SK-N-SH (cell line): ENCODE results near the gene DEFB129. TPM values are rescaled to one million over a fixed set of nuclear protein-coding genes. Genes with fewer than 3 reads are reported as not detected.

Experiments used
- CTCF ChIA-PET: fragments of 300-600, 350-600 bp; formaldehyde crosslinking; extraction: SDS; loops from one replicate; lab custom pipeline; 2021; lab: Yijun Ruan, JAX
- POLR2A ChIA-PET: fragments of 350-600 bp; sonication (Branson Sonifier 250); formaldehyde crosslinking; extraction: SDS; loops from one replicate; lab custom pipeline; 2020; ENCODE audit warnings: antibody characterized with exemption, inconsistent platforms; lab: Yijun Ruan, JAX
- DNase-seq: peaks from one replicate; pipeline ENCODE4 v3.0.0; 2012
- H2AFZ ChIP-seq: fragments of 200-600 bp; sonication (generic); 2 replicates; pipeline ENCODE4 v1.8.1; 2016; ENCODE audit warnings: antibody characterized with exemption, mild to moderate bottlenecking, low read depth
- H3F3A ChIP-seq: fragments of 200-600 bp; sonication (generic); replicated peaks from 2 replicates; pipeline ENCODE3; 2016; ENCODE audit warnings: antibody characterized with exemption, mild to moderate bottlenecking; ENCODE audit not compliant: insufficient read depth
- H3K27ac ChIP-seq, 2 experiments: fragments of 200-500 bp in 1 of 2; fragments of 200-600 bp in 1 of 2; sonication (Bioruptor generic) in 1 of 2; sonication (generic), shearing (Covaris generic) in 1 of 2; 2 replicates each; pipeline versions ENCODE4 v1.5.1 to v1.6.1; 2014 to 2016; ENCODE audit warnings: low read depth in 2 of 2, inconsistent platforms in 1 of 2, low read length in 1 of 2, mild to moderate bottlenecking in 1 of 2, mixed read lengths in 1 of 2
- H3K27me3 ChIP-seq: fragments of 200-600 bp; sonication (generic), shearing (Covaris generic); 2 replicates; pipeline ENCODE4 v1.6.1; 2016; ENCODE audit warnings: mixed run types; ENCODE audit not compliant: insufficient read depth
- H3K36me3 ChIP-seq, 2 experiments: fragments of 200-500 bp in 1 of 2; fragments of 200-600 bp in 1 of 2; sonication (Bioruptor generic) in 1 of 2; sonication (generic) in 1 of 2; replicated peaks in 1 of 2; 2 replicates each; pipeline versions ENCODE3 to v1.5.1; 2014 to 2016; ENCODE audit warnings: low read length in 1 of 2, mild to moderate bottlenecking in 1 of 2; ENCODE audit not compliant: insufficient read depth in 2 of 2, control insufficient read depth in 1 of 2
- H3K4me1 ChIP-seq, 2 experiments: fragments of 200-500 bp in 1 of 2; fragments of 200-600 bp in 1 of 2; sonication (Bioruptor generic) in 1 of 2; sonication (generic), shearing (Covaris generic) in 1 of 2; 2 replicates each; pipeline versions ENCODE4 v1.5.1 to v1.6.1; 2014 to 2016; ENCODE audit warnings: low read depth in 1 of 2, low read length in 1 of 2, mixed run types in 1 of 2; ENCODE audit not compliant: insufficient read depth in 2 of 2, control insufficient read depth in 1 of 2
- H3K4me2 ChIP-seq: fragments of 200-600 bp; sonication (generic), shearing (Covaris generic); 2 replicates; pipeline ENCODE4 v1.6.1; 2017; ENCODE audit warnings: mixed run types
- H3K4me3 ChIP-seq, 2 experiments: fragments of 200-500 bp in 1 of 2; fragments of 200-600 bp in 1 of 2; sonication (Bioruptor generic) in 1 of 2; sonication (generic), shearing (Covaris generic) in 1 of 2; 2 replicates each; pipeline versions ENCODE4 v1.5.1 to v1.8.1; 2014 to 2016; ENCODE audit warnings: low read depth in 2 of 2, inconsistent platforms in 1 of 2, low read length in 1 of 2, mild to moderate bottlenecking in 1 of 2, mixed read lengths in 1 of 2, moderate library complexity in 1 of 2
- H3K79me2 ChIP-seq: fragments of 200-600 bp; sonication (generic); 2 replicates; pipeline ENCODE4 v1.8.1; 2017; ENCODE audit warnings: mild to moderate bottlenecking; ENCODE audit not compliant: insufficient read depth
- H3K9ac ChIP-seq: fragments of 200-600 bp; sonication (generic); 2 replicates; pipeline ENCODE4 v1.6.1; 2017; ENCODE audit warnings: mixed run types
- H3K9me2 ChIP-seq: fragments of 200-600 bp; sonication (generic); 2 replicates; pipeline ENCODE4 v1.6.1; 2017; ENCODE audit warnings: mixed run types
- H3K9me3 ChIP-seq: fragments of 200-600 bp; sonication (generic); 2 replicates; pipeline ENCODE4 v1.6.1; 2017; ENCODE audit warnings: mixed run types, mild to moderate bottlenecking, moderate library complexity
- H4K20me1 ChIP-seq: fragments of 200-600 bp; sonication (generic); 2 replicates; pipeline ENCODE4 v1.6.1; 2017; ENCODE audit warnings: mild to moderate bottlenecking, mixed run types; ENCODE audit not compliant: insufficient read depth
- FOSL2 ChIP-seq: IDR thresholded peaks from 2 replicates; pipeline ENCODE4 v1.4.0; 2012; ENCODE audit warnings: low read depth, mild to moderate bottlenecking, moderate library complexity, borderline replicate concordance
- FOXJ3 ChIP-seq: sonication (generic); formaldehyde crosslinking; IDR thresholded peaks from 2 replicates; pipeline ENCODE4 v1.5.1; 2020; ENCODE audit warnings: mild to moderate bottlenecking, missing genetic modification reagents
- NFIC ChIP-seq: IDR thresholded peaks from 2 replicates; pipeline ENCODE4 v1.4.0; 2012; ENCODE audit warnings: borderline replicate concordance
- POLR2AphosphoS5 ChIP-seq: IDR thresholded peaks from 2 replicates; pipeline ENCODE4 v1.6.1; 2012; ENCODE audit warnings: low read depth, low read length
- YY1 ChIP-seq: IDR thresholded peaks from 2 replicates; pipeline ENCODE4 v1.4.0; 2012; ENCODE audit warnings: low read depth, mild to moderate bottlenecking
- WGBS: methylation state at CpG from one replicate; pipeline ENCODE4 v1.1.6; 2017; ENCODE audit warnings: low lambda C conversion rate; 5-methylcytosine and 5-hydroxymethylcytosine counted together
- polyA plus RNA-seq, 3 experiments: library from polyadenylated mRNA; depleted of rRNA; stranded (reverse); fragments of >200 nt; gene quantifications; 2 replicates each; pipeline ENCODE4 v1.2.3, GENCODE V29; 2012
- TF ChIP-seq, protein P1 (sequence below): fragments of 200-600 bp; sonication (generic); IDR thresholded peaks from 2 replicates; pipeline ENCODE4 v1.6.1; 2017; ENCODE audit warnings: antibody characterized with exemption, mild to moderate bottlenecking, moderate library complexity
- TF ChIP-seq, protein P2 (sequence below): IDR thresholded peaks from 2 replicates; pipeline ENCODE4 v1.6.1; 2012; ENCODE audit warnings: mild to moderate bottlenecking, low read depth, low read length, moderate library complexity
- TF ChIP-seq, protein P3 (sequence below): fragments of 150-350 bp; IDR thresholded peaks from 2 replicates; pipeline ENCODE4 v1.6.1; 2017; ENCODE audit warnings: antibody characterized with exemption, low read length, low read depth, borderline replicate concordance
- TF ChIP-seq, protein P4 (sequence below): fragments of 150-350 bp; IDR thresholded peaks from 2 replicates; pipeline ENCODE4 v1.6.1; 2016; ENCODE audit warnings: mild to moderate bottlenecking, low read depth, low read length
- TF ChIP-seq, protein P5 (sequence below): IDR thresholded peaks from 2 replicates; pipeline ENCODE4 v1.4.0; 2012; ENCODE audit warnings: low read depth, borderline replicate concordance

The DEFB129 gene
- polyA plus RNA-seq, 1 of the 3 experiments (the other 2 are of a cell fraction) = not detected

DNA sequence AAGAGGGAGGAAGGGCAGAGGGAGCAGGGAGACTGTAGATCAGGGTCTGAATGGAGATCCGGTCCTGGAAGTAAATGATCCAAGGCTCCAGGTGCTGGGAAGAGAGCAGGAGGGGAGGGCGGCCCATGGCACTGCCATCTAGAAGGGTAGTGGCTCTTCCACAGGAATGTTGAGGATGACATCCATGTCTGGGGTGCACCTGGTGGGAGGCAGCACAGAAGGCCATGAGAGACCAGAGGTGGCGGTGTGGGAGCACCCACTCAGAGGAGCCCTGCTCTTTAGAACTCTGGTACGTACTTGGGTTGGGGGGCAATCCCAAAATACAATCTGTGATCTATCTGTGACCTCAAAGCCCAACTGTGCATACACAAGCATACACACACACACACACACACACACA, 44.0 kb downstream of the DEFB129 start:
- Histone ChIP-seq H3K4me3 (no peak overlapping the region), H3F3A (no peaks in the 10 kb centered on the region), H3K4me1 (peaks cover 0 to 3% of the 10 kb centered on the region in 2 experiments; a peak in 1 of 4 replicates), H4K20me1 (no peaks in the 10 kb centered on the region), H3K27me3 (no peaks in the 10 kb centered on the region), H2AFZ (no peak overlapping the region), H3K36me3 (peaks cover 0 to 3% of the 10 kb centered on the region in 2 experiments), H3K9me2 (no peaks in the 10 kb centered on the region), H3K27ac (no peak overlapping the region), H3K79me2 (no peaks in the 10 kb centered on the region), H3K9me3 (no peaks in the 10 kb centered on the region), H3K9ac (no peak overlapping the region), H3K4me2 (no peak overlapping the region)
- TF ChIP-seq FOSL2 (no peak), YY1 (no peak), POLR2AphosphoS5 (no peak), NFIC (no peak), FOXJ3 (CRISPR knock-in tag) (no peak)
- TF ChIP-seq, protein P1, sequence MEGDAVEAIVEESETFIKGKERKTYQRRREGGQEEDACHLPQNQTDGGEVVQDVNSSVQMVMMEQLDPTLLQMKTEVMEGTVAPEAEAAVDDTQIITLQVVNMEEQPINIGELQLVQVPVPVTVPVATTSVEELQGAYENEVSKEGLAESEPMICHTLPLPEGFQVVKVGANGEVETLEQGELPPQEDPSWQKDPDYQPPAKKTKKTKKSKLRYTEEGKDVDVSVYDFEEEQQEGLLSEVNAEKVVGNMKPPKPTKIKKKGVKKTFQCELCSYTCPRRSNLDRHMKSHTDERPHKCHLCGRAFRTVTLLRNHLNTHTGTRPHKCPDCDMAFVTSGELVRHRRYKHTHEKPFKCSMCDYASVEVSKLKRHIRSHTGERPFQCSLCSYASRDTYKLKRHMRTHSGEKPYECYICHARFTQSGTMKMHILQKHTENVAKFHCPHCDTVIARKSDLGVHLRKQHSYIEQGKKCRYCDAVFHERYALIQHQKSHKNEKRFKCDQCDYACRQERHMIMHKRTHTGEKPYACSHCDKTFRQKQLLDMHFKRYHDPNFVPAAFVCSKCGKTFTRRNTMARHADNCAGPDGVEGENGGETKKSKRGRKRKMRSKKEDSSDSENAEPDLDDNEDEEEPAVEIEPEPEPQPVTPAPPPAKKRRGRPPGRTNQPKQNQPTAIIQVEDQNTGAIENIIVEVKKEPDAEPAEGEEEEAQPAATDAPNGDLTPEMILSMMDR = no peak
- TF ChIP-seq, protein P2, sequence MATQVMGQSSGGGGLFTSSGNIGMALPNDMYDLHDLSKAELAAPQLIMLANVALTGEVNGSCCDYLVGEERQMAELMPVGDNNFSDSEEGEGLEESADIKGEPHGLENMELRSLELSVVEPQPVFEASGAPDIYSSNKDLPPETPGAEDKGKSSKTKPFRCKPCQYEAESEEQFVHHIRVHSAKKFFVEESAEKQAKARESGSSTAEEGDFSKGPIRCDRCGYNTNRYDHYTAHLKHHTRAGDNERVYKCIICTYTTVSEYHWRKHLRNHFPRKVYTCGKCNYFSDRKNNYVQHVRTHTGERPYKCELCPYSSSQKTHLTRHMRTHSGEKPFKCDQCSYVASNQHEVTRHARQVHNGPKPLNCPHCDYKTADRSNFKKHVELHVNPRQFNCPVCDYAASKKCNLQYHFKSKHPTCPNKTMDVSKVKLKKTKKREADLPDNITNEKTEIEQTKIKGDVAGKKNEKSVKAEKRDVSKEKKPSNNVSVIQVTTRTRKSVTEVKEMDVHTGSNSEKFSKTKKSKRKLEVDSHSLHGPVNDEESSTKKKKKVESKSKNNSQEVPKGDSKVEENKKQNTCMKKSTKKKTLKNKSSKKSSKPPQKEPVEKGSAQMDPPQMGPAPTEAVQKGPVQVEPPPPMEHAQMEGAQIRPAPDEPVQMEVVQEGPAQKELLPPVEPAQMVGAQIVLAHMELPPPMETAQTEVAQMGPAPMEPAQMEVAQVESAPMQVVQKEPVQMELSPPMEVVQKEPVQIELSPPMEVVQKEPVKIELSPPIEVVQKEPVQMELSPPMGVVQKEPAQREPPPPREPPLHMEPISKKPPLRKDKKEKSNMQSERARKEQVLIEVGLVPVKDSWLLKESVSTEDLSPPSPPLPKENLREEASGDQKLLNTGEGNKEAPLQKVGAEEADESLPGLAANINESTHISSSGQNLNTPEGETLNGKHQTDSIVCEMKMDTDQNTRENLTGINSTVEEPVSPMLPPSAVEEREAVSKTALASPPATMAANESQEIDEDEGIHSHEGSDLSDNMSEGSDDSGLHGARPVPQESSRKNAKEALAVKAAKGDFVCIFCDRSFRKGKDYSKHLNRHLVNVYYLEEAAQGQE = no peak
- TF ChIP-seq, protein P3, sequence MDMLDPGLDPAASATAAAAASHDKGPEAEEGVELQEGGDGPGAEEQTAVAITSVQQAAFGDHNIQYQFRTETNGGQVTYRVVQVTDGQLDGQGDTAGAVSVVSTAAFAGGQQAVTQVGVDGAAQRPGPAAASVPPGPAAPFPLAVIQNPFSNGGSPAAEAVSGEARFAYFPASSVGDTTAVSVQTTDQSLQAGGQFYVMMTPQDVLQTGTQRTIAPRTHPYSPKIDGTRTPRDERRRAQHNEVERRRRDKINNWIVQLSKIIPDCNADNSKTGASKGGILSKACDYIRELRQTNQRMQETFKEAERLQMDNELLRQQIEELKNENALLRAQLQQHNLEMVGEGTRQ = no peak
- TF ChIP-seq, protein P4, sequence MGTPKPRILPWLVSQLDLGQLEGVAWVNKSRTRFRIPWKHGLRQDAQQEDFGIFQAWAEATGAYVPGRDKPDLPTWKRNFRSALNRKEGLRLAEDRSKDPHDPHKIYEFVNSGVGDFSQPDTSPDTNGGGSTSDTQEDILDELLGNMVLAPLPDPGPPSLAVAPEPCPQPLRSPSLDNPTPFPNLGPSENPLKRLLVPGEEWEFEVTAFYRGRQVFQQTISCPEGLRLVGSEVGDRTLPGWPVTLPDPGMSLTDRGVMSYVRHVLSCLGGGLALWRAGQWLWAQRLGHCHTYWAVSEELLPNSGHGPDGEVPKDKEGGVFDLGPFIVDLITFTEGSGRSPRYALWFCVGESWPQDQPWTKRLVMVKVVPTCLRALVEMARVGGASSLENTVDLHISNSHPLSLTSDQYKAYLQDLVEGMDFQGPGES = no peak
- TF ChIP-seq, protein P5, sequence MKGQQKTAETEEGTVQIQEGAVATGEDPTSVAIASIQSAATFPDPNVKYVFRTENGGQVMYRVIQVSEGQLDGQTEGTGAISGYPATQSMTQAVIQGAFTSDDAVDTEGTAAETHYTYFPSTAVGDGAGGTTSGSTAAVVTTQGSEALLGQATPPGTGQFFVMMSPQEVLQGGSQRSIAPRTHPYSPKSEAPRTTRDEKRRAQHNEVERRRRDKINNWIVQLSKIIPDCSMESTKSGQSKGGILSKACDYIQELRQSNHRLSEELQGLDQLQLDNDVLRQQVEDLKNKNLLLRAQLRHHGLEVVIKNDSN = no peak
- 94% methylated on average over 4 of the region's 4 CpGs for WGBS
- ChIA-PET CTCF (interaction anchor here (1.3 kb wide), 1 partner anchor 133 kb away, joined by 3 read pairs; no protein-coding TSS in a partner anchor), POLR2A (no interaction called here)
- DNase-seq = no peak
